Measurements from ENCODE around the gene TUBGCP2. TPM values are rescaled to one million over a fixed set of nuclear protein-coding genes. Genes with fewer than 3 reads are reported as not detected.

TUBGCP2 gene
- total RNA-seq, 1 donor from 2014 or later = 66.7 TPM

DNA sequence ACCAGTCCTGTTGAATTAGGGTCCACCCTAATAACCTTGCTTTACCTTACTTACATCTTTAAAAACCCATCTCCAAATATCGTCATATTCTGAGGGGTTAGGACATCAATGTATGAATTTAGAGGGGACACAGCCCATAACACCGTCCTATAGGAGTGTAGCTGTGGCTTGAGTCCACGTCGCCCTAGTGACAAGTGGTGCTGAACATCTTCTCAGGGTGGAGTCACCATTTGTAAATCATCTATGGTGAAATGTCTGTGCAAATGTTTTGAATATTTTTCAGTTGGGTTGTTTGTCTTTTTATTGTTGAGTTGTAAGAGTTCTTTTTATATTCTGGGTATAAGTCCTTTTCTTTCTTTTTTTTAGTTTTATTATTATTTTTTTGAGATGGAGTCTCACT is 33.3 kb upstream of the TUBGCP2 start:
- Mint-ChIP-seq H3K36me3 (ENCODE audit: low read depth) (no peaks in the 10 kb centered on the region), H3K27me3 (peaks cover 41% of the 10 kb centered on the region), H3K4me1 (peaks cover 4% of the 10 kb centered on the region), H3K4me3 (no peak overlapping the region), H3K27ac (no peak overlapping the region), H3K9me3 (no peaks in the 10 kb centered on the region)
- DNase-seq (no peak), ATAC-seq (ENCODE audit: low read depth) (no peak)
- CTCF ChIA-PET = no interaction called here
- POLR2A ChIA-PET = no interaction called here
- intact Hi-C loops (cut with micrococcal nuclease) = no loop called here
- no peak for TF ChIP-seq CTCF (IDR thresholded peaks at IDR 0.05)

DNA sequence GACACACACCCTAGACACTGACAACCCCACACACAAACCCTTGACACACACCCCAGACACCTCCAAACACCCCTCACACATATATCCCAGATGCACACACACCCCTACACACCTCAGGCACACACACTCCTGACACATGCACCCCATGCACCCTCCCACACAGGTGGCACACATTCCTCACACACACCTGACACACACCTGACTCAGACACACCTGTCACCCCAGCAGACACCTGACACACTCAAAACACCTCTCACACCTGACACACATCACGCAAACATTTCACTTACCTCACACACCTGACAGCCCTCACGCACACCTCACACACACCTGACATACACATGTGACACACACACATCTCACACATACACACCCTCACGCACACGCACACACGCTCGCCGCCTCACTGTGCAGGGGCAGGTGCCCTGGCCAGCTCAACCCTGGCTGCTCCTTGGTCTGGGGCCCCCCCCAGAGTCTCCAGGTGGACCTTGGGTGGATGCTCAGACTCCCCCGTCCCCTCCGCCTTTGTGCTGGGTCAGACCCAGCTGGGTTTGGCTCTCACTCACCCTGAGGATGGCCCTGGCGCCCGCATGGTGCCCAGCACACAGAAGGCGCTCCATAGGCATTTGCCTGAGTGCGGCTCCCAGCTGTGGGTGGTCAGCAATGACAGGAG is 31.2 kb upstream of the TUBGCP2 start:
- Mint-ChIP-seq H3K27ac (no peak overlapping the region), H3K4me1 (peaks cover 4% of the 10 kb centered on the region), H3K4me3 (no peak overlapping the region), H3K36me3 (ENCODE audit: low read depth) (no peaks in the 10 kb centered on the region), H3K27me3 (peaks cover 27% of the 10 kb centered on the region), H3K9me3 (no peaks in the 10 kb centered on the region)
- DNase-seq (no peak), ATAC-seq (ENCODE audit: low read depth) (no peak)
- ChIA-PET CTCF (no interaction called here), POLR2A (no interaction called here)
- intact Hi-C loops (cut with micrococcal nuclease) = no loop called here
- no peak for TF ChIP-seq CTCF (IDR thresholded peaks at IDR 0.05)

DNA sequence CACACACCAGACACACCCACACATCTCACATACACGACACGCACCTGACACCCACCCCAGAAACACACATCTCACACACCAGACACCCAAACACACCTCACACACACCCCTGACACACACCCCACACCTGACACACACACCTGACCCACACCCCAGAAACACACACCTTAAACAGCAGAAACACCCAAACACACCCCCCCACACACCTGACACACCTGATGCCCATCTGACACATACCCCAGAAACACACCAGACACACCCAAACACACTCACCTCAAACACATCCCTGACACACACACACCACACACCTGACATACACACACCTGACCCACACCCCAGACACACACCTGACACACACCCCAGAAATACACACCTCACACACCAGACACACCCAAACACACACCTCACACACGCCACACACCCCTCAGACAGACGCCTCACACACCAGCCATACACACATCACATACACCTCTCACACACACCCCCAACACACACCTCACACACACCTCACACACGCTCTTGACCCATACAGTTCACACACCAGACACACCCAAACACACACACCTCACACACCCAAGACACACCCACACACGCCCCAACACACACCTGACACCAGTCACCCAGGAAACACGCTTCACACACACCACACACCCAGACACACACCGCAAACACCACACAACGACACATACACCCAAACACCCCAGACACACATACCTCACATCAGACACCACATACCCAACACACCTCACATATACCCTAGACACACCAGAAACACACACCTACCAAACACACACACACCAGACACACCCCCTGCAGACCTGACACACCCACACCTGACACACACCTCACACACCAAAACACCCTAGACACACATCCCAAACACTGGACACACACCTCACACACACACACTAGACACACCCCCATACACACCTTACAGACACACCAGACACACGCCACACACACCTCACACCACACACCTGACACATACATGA is 29.7 kb upstream of the TUBGCP2 start:
- peaks cover 21% of the 10 kb centered on the region for H3K27me3 Mint-ChIP-seq
- TF ChIP-seq CTCF (IDR thresholded peaks at IDR 0.05) = no peak
- ATAC-seq (ENCODE audit: low read depth) (no peak), DNase-seq (no peak)
- H3K4me1 Mint-ChIP-seq = peaks cover 6% of the 10 kb centered on the region
- no peak overlapping the region for H3K4me3 Mint-ChIP-seq
- no peaks in the 10 kb centered on the region for H3K9me3 Mint-ChIP-seq
- ChIA-PET CTCF (no interaction called here), POLR2A (no interaction called here)
- no peaks in the 10 kb centered on the region for H3K36me3 Mint-ChIP-seq (ENCODE audit: low read depth)
- no peak overlapping the region for H3K27ac Mint-ChIP-seq
- intact Hi-C loops (cut with micrococcal nuclease) = no loop called here

DNA sequence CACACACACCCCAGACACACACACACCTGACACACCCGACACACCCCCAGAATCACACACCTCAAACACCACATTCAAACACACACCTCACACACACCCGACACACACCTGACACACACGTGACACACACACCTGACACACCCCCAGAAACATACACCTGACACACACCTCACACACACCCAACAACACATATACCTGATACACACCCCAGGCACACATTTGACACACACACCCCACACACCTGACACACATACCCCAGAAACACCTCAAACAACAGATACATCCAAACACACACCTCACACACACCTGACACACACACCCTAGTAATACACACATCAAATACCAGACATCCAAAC is 28.7 kb upstream of the TUBGCP2 start:
- H3K27me3 Mint-ChIP-seq = peaks cover 19% of the 10 kb centered on the region
- ChIA-PET CTCF (no interaction called here), POLR2A (interaction anchor here (1.7 kb wide), 1 partner anchor 21 kb away, joined by 8 read pairs; the partner anchor contains the start of gene FUOM)
- no peak for ATAC-seq (ENCODE audit: low read depth)
- H3K4me1 Mint-ChIP-seq = peaks cover 6% of the 10 kb centered on the region
- TF ChIP-seq CTCF (IDR thresholded peaks at IDR 0.05) = no peak
- no peaks in the 10 kb centered on the region for H3K9me3 Mint-ChIP-seq
- no peak for DNase-seq
- H3K27ac Mint-ChIP-seq = no peak overlapping the region
- intact Hi-C loops (cut with micrococcal nuclease) = loop anchor here (2.0 kb wide), 1 partner anchor 19 kb away; no protein-coding TSS in a partner anchor
- H3K4me3 Mint-ChIP-seq = no peak overlapping the region
- no peaks in the 10 kb centered on the region for H3K36me3 Mint-ChIP-seq (ENCODE audit: low read depth)
